ENCODE measurements around the gene DGKZ.

Gene DGKZ

GRCh38 chr11:46414879-46415278, 67.6 kb downstream of the DGKZ start:
- no peak for DNase-seq (ENCODE audit: extremely low spot score)
- ChIA-PET POLR2A (no interaction called here), CTCF (interaction anchor here (1.4 to 1.7 kb wide), 3 partner anchors 12 to 114 kb away, joined by 3 to 6 read pairs (median 5); no protein-coding TSS in a partner anchor)
- no peak for TF ChIP-seq CTCF (IDR thresholded peaks at IDR 0.05; ENCODE audit: control extremely low read depth, extremely low read depth, low read depth, missing control alignments)

GRCh38 chr11:46417711-46418110, 70.4 kb downstream of the DGKZ start:
- ChIA-PET POLR2A (no interaction called here), CTCF (interaction anchor here (1.1 to 1.7 kb wide), 4 partner anchors 11 to 64 kb away, joined by 3 to 4 read pairs (median 4); no protein-coding TSS in a partner anchor)
- no peak for DNase-seq (ENCODE audit: extremely low spot score)
- TF ChIP-seq CTCF (IDR thresholded peaks at IDR 0.05; ENCODE audit: control extremely low read depth, extremely low read depth, low read depth, missing control alignments) = no peak

- ChIA-PET CTCF (interaction anchor here (1.5 to 1.7 kb wide), 2 partner anchors 13 to 30 kb away, joined by 3 to 4 read pairs; no protein-coding TSS in a partner anchor), POLR2A (interaction anchor here (0.5 kb wide), 1 partner anchor 170 kb away, joined by 6 read pairs; no protein-coding TSS in a partner anchor)
- no peak for TF ChIP-seq CTCF (IDR thresholded peaks at IDR 0.05; ENCODE audit: control extremely low read depth, extremely low read depth, low read depth, missing control alignments)
- DNase-seq (ENCODE audit: extremely low spot score) = no peak
Observed at GRCh38 chr11:46418751-46419150, 71.5 kb downstream of the DGKZ start.

- CTCF ChIA-PET = interaction anchor here (1.4 to 2.1 kb wide), 3 partner anchors 11 to 109 kb away, joined by 3 to 9 read pairs (median 5); no protein-coding TSS in a partner anchor
Observed at GRCh38 chr11:46420513-46420912, 73.2 kb downstream of the DGKZ start.

GRCh38 chr11:46421257-46421880, 74.1 kb downstream of the DGKZ start:
- ChIA-PET POLR2A (no interaction called here), CTCF (interaction anchor here (1.4 to 2.1 kb wide), 3 partner anchors 11 to 108 kb away, joined by 3 to 9 read pairs (median 5); no protein-coding TSS in a partner anchor)
- TF ChIP-seq CTCF (IDR thresholded peaks at IDR 0.05; ENCODE audit: control extremely low read depth, extremely low read depth, low read depth, missing control alignments) = no peak
- DNase-seq (ENCODE audit: extremely low spot score) = no peak

More at GRCh38 chr11:46420513-46420912, 73.2 kb downstream of the DGKZ start:
- POLR2A ChIA-PET = no interaction called here
- no peak for TF ChIP-seq CTCF (IDR thresholded peaks at IDR 0.05; ENCODE audit: control extremely low read depth, extremely low read depth, low read depth, missing control alignments)
- DNase-seq (ENCODE audit: extremely low spot score) = no peak

- ChIA-PET CTCF (interaction anchor here (1.9 to 2.1 kb wide), 4 partner anchors 9 to 106 kb away, joined by 4 to 9 read pairs (median 5); no protein-coding TSS in a partner anchor), POLR2A (no interaction called here)
Observed at GRCh38 chr11:46422588-46422987, 75.3 kb downstream of the DGKZ start.

More at GRCh38 chr11:46422588-46422987, 75.3 kb downstream of the DGKZ start:
- no peak for TF ChIP-seq CTCF (IDR thresholded peaks at IDR 0.05; ENCODE audit: control extremely low read depth, extremely low read depth, low read depth, missing control alignments)
- no peak for DNase-seq (ENCODE audit: extremely low spot score)

All from GM10248 (cell line).